NOMO-1 (cell line): ENCODE measurements around the gene DUSP22.
"Not testable (repeated sequence)": the region's sequence is repeated elsewhere in the genome, so short reads cannot be mapped to it uniquely, and the experiment has no call there.

Source experiments
- DNase-seq, 2 experiments: peaks; one replicate each; lab custom pipeline; 2025; ENCODE audit not compliant: unreplicated experiment in 2 of 2; lab: John Stamatoyannopoulos, UW

Gene DUSP22

GRCh38 chr6:322940-323729 is 30.8 kb downstream of the DUSP22 start:
- no peak for DNase-seq

- no peak for DNase-seq
Observed at GRCh38 chr6:323730-324088, 31.4 kb downstream of the DUSP22 start.

- DNase-seq, result no peak
Observed at GRCh38 chr6:324116-324728, 31.9 kb downstream of the DUSP22 start.

GRCh38 chr6:324729-325125 is 32.4 kb downstream of the DUSP22 start:
- DNase-seq, result no peak

- not testable (repeated sequence) for DNase-seq
Observed at GRCh38 chr6:325161-325860, 33.0 kb downstream of the DUSP22 start.

- not testable (repeated sequence) for DNase-seq
Observed at GRCh38 chr6:326066-326465, 33.8 kb downstream of the DUSP22 start.

- DNase-seq, result no peak
Observed at GRCh38 chr6:326896-327537, 34.7 kb downstream of the DUSP22 start.

- no peak for DNase-seq
Observed at GRCh38 chr6:327538-328116, 35.3 kb downstream of the DUSP22 start.

GRCh38 chr6:328136-328670 is 35.9 kb downstream of the DUSP22 start:
- no peak for DNase-seq

- no peak for DNase-seq
Observed at GRCh38 chr6:328924-329323, 36.6 kb downstream of the DUSP22 start.

GRCh38 chr6:329888-330691 is 37.8 kb downstream of the DUSP22 start:
- no peak for DNase-seq

GRCh38 chr6:330948-331347 is 38.7 kb downstream of the DUSP22 start:
- DNase-seq, result no peak

- DNase-seq, result no peak
Observed at GRCh38 chr6:331622-332521, 39.6 kb downstream of the DUSP22 start.

- no peak for DNase-seq
Observed at GRCh38 chr6:332671-333070, 40.4 kb downstream of the DUSP22 start.

- no peak for DNase-seq
Observed at GRCh38 chr6:333379-334002, 41.2 kb downstream of the DUSP22 start.

- DNase-seq, result no peak
Observed at GRCh38 chr6:334536-335510, 42.5 kb downstream of the DUSP22 start.

- no peak for DNase-seq
Observed at GRCh38 chr6:335572-335971, 43.3 kb downstream of the DUSP22 start.
